T-helper 1 cell treated with Interleukin-12 subunit alpha and Interleukin-12 subunit beta and Interleukin-4 antibody, amounts not matched to agents 30 μg/mL and 1 μg/mL, for 36 hours (primary cell): ENCODE measurements around the gene ACADS.
A peak's percentile ranks its signal among the peaks of the same experiment; 100 is the strongest.

ENCODE experiments used
- H3K27ac Mint-ChIP-seq: one replicate; pipeline ENCODE4 v1.8.0; 2021; ENCODE audit warnings: mild to moderate bottlenecking, mixed read lengths
- H3K27me3 Mint-ChIP-seq: one replicate; pipeline ENCODE4 v1.8.0; 2021; ENCODE audit warnings: low read depth, mixed read lengths
- H3K36me3 Mint-ChIP-seq: one replicate; pipeline ENCODE4 v1.8.0; 2021; ENCODE audit warnings: low read depth, mixed read lengths
- H3K4me1 Mint-ChIP-seq: one replicate; pipeline ENCODE4 v1.8.0; 2021; ENCODE audit warnings: low read depth, mixed read lengths
- H3K4me3 Mint-ChIP-seq: one replicate; pipeline ENCODE4 v1.8.0; 2021; ENCODE audit warnings: mild to moderate bottlenecking, moderate library complexity, mixed read lengths
- H3K9me3 Mint-ChIP-seq: one replicate; pipeline ENCODE4 v1.8.0; 2021; ENCODE audit warnings: mixed read lengths

ACADS gene

GRCh38 chr12:120711411-120711810 is 14.2 kb upstream of the ACADS start:
- Mint-ChIP-seq H3K4me3 (peak overlapping the region; percentile 93), H3K4me1 (peaks cover 30% of the 10 kb centered on the region), H3K36me3 (peaks cover 12% of the 10 kb centered on the region), H3K27ac (peak overlapping the region; percentile 84), H3K27me3 (no peaks in the 10 kb centered on the region), H3K9me3 (no peaks in the 10 kb centered on the region)

- peaks cover 18% of the 10 kb centered on the region for H3K36me3 Mint-ChIP-seq
- no peak overlapping the region for H3K27ac Mint-ChIP-seq
- H3K4me1 Mint-ChIP-seq = peaks cover 33% of the 10 kb centered on the region
- H3K4me3 Mint-ChIP-seq = no peak overlapping the region
- no peaks in the 10 kb centered on the region for H3K27me3 Mint-ChIP-seq
- no peaks in the 10 kb centered on the region for H3K9me3 Mint-ChIP-seq
Measured at GRCh38 chr12:120712610-120713009, 13.0 kb upstream of the ACADS start.

- H3K27me3 Mint-ChIP-seq = no peaks in the 10 kb centered on the region
- peak overlapping the region; percentile 65 for H3K4me3 Mint-ChIP-seq
- peak overlapping the region; percentile 33 for H3K27ac Mint-ChIP-seq
- H3K4me1 Mint-ChIP-seq = peaks cover 42% of the 10 kb centered on the region
- H3K9me3 Mint-ChIP-seq = no peaks in the 10 kb centered on the region
- peaks cover 27% of the 10 kb centered on the region for H3K36me3 Mint-ChIP-seq
Measured at GRCh38 chr12:120713861-120714482, 11.7 kb upstream of the ACADS start.

- Mint-ChIP-seq H3K27me3 (no peaks in the 10 kb centered on the region), H3K4me3 (no peak overlapping the region), H3K36me3 (peaks cover 47% of the 10 kb centered on the region), H3K4me1 (peaks cover 29% of the 10 kb centered on the region), H3K9me3 (no peaks in the 10 kb centered on the region), H3K27ac (no peak overlapping the region)
Measured at GRCh38 chr12:120718055-120718454, 7.6 kb upstream of the ACADS start.

- H3K27ac Mint-ChIP-seq = peak overlapping the region; percentile 46
- peaks cover 21% of the 10 kb centered on the region for H3K4me1 Mint-ChIP-seq
- peaks cover 46% of the 10 kb centered on the region for H3K36me3 Mint-ChIP-seq
- no peaks in the 10 kb centered on the region for H3K9me3 Mint-ChIP-seq
- no peaks in the 10 kb centered on the region for H3K27me3 Mint-ChIP-seq
- H3K4me3 Mint-ChIP-seq = no peak overlapping the region
Measured at GRCh38 chr12:120719072-120719471, 6.6 kb upstream of the ACADS start.

GRCh38 chr12:120719496-120720233 is 6.0 kb upstream of the ACADS start:
- Mint-ChIP-seq H3K27me3 (no peaks in the 10 kb centered on the region), H3K4me3 (no peak overlapping the region), H3K36me3 (peaks cover 48% of the 10 kb centered on the region), H3K4me1 (peaks cover 19% of the 10 kb centered on the region), H3K27ac (peak overlapping the region; percentile 20), H3K9me3 (no peaks in the 10 kb centered on the region)

GRCh38 chr12:120720234-120720986 is 5.2 kb upstream of the ACADS start:
- peaks cover 25% of the 10 kb centered on the region for H3K4me1 Mint-ChIP-seq
- no peaks in the 10 kb centered on the region for H3K9me3 Mint-ChIP-seq
- H3K27ac Mint-ChIP-seq = no peak overlapping the region
- no peak overlapping the region for H3K4me3 Mint-ChIP-seq
- H3K36me3 Mint-ChIP-seq = peaks cover 46% of the 10 kb centered on the region
- no peaks in the 10 kb centered on the region for H3K27me3 Mint-ChIP-seq

- no peaks in the 10 kb centered on the region for H3K9me3 Mint-ChIP-seq
- no peaks in the 10 kb centered on the region for H3K27me3 Mint-ChIP-seq
- no peak overlapping the region for H3K4me3 Mint-ChIP-seq
- peaks cover 46% of the 10 kb centered on the region for H3K36me3 Mint-ChIP-seq
- H3K27ac Mint-ChIP-seq = no peak overlapping the region
- peaks cover 28% of the 10 kb centered on the region for H3K4me1 Mint-ChIP-seq
Measured at GRCh38 chr12:120720987-120721801, 4.4 kb upstream of the ACADS start.

GRCh38 chr12:120721866-120722265 is 3.8 kb upstream of the ACADS start:
- H3K27me3 Mint-ChIP-seq = no peaks in the 10 kb centered on the region
- peaks cover 31% of the 10 kb centered on the region for H3K4me1 Mint-ChIP-seq
- peaks cover 41% of the 10 kb centered on the region for H3K36me3 Mint-ChIP-seq
- H3K9me3 Mint-ChIP-seq = no peaks in the 10 kb centered on the region
- H3K27ac Mint-ChIP-seq = no peak overlapping the region
- H3K4me3 Mint-ChIP-seq = no peak overlapping the region

GRCh38 chr12:120722784-120723183 is 2.8 kb upstream of the ACADS start:
- Mint-ChIP-seq H3K27ac (no peak overlapping the region), H3K4me3 (no peak overlapping the region), H3K36me3 (peaks cover 38% of the 10 kb centered on the region)

GRCh38 chr12:120724720-120725119 is 906 bp upstream of the ACADS start:
- H3K4me1 Mint-ChIP-seq = peaks cover 16% of the 10 kb centered on the region
- H3K27ac Mint-ChIP-seq = no peak overlapping the region
- H3K9me3 Mint-ChIP-seq = no peaks in the 10 kb centered on the region
- H3K27me3 Mint-ChIP-seq = no peaks in the 10 kb centered on the region
- H3K36me3 Mint-ChIP-seq = peaks cover 26% of the 10 kb centered on the region
- peak overlapping the region; percentile 92 for H3K4me3 Mint-ChIP-seq

More at GRCh38 chr12:120722784-120723183, 2.8 kb upstream of the ACADS start:
- no peaks in the 10 kb centered on the region for H3K9me3 Mint-ChIP-seq
- peaks cover 31% of the 10 kb centered on the region for H3K4me1 Mint-ChIP-seq
- H3K27me3 Mint-ChIP-seq = no peaks in the 10 kb centered on the region

- Mint-ChIP-seq H3K36me3 (peaks cover 29% of the 10 kb centered on the region), H3K9me3 (no peaks in the 10 kb centered on the region), H3K27ac (peak overlapping the region; percentile 38), H3K27me3 (no peaks in the 10 kb centered on the region), H3K4me3 (peak overlapping the region; percentile 92), H3K4me1 (peaks cover 16% of the 10 kb centered on the region)
Measured at GRCh38 chr12:120725151-120725658, 421 bp upstream of the ACADS start.

GRCh38 chr12:120726510-120726793 is 826 bp downstream of the ACADS start:
- H3K36me3 Mint-ChIP-seq = peaks cover 25% of the 10 kb centered on the region

GRCh38 chr12:120726961-120727360 is 1.3 kb downstream of the ACADS start:
- H3K27ac Mint-ChIP-seq = no peak overlapping the region
- H3K4me3 Mint-ChIP-seq = no peak overlapping the region
- H3K9me3 Mint-ChIP-seq = no peaks in the 10 kb centered on the region
- H3K36me3 Mint-ChIP-seq = peaks cover 25% of the 10 kb centered on the region
- peaks cover 14% of the 10 kb centered on the region for H3K4me1 Mint-ChIP-seq
- no peaks in the 10 kb centered on the region for H3K27me3 Mint-ChIP-seq

More at GRCh38 chr12:120726510-120726793, 826 bp downstream of the ACADS start:
- Mint-ChIP-seq H3K27ac (peak overlapping the region; percentile 71), H3K4me1 (peaks cover 14% of the 10 kb centered on the region), H3K9me3 (no peaks in the 10 kb centered on the region), H3K27me3 (no peaks in the 10 kb centered on the region), H3K4me3 (peak overlapping the region; percentile 92)
